ENCODE measurements around the gene TMC3.

Gene TMC3

DNA sequence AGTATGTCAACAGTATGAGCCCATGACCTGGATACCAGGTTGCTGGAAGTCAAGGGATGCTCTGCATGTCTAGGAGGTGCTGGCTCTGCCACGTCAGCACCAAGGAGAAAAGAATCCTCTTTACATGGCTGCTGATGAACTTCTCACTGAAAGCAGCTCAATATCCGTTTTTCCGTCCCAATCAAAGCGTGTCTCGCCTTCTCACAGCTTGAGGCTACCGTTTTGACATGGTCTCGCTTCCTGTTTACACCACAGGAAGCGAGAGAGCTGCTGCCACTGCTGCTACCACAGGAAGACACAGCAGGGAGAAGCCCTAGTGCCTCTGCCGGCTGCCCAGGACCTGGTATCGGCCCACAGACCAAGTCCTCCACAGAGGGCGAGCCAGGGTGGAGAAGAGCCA is 77.3 kb downstream of the TMC3 start:
- DNase-seq: peak; percentile 84

- no peak for DNase-seq
These were observed 77.8 kb downstream of the TMC3 start for GRCh38 chr15:81296186-81296585.

DNA sequence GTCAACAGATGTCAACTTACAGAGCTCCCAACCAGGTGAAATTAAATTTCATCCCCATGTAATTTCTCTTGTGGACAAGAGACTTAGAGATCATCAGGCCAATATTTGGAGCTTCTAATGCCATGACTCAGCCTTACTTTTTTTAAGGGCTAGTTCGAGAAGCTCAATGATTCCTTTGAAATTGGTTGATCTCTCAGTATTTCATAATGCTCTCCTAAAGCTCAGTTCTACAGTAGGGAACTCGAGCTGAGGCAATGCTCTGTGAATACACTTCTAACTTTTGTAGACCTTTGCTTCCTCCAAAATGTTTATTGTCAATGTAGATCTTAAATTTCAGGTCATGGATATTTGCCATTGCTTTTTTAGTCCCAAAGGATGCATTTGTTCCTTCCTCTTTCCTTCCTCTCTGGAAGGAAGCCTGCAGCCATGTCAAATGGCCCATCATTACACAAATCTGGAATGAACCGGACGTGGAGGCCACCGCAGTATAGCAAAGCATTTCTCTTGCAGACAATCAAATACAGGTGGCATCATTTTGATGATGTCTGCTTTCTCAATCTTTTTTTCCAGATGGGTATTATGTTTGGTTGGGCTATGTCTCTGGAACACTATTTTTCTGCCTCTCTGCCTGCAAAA is 78.4 kb downstream of the TMC3 start:
- no peak for DNase-seq

- DNase-seq: no peak
These were observed 79.5 kb downstream of the TMC3 start for GRCh38 chr15:81294516-81294880.

GRCh38 chr15:81293728-81294515 is 80.1 kb downstream of the TMC3 start:
- peak; percentile 91 for DNase-seq

DNA sequence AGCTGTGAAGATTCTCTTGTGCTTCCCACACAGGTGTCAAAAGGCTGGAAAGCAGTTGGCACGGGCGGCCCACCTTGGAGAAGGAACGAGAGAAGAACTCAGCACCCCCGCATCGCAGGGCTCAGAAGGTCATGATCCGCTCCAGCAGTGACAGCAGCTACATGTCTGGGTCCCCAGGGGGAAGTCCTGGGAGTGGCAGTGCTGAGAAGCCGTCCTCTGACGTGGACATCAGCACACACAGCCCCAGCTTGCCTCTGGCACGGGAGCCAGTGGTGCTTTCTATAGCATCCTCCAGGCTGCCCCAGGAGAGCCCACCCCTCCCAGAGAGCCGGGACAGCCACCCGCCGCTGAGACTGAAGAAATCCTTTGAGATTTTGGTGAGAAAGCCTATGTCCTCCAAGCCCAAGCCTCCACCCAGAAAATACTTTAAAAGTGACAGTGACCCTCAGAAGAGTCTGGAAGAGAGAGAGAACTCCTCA is 81.5 kb downstream of the TMC3 start:
- DNase-seq: peak; percentile 71

- no peak for DNase-seq
These were observed 82.0 kb downstream of the TMC3 start for GRCh38 chr15:81291916-81292522.

DNA sequence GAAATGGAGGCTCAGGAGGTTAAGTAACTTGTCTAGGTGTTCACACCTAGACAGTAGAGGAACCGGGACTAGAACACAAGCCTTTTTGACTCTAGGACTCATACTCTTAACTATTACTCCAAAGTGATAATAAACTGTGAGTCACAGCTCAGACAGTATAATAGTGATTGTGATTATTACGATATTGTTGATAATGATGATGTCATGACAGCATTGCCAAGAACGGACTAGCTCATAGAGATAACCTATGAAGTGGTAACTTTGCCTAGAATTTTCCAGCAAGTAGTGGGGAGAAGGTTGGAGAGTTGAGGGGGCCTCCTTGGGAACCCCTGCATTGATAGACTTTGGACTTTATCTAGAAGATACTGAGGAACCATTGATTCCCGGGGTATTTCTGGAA is 84.1 kb downstream of the TMC3 start:
- DNase-seq: no peak

DNA sequence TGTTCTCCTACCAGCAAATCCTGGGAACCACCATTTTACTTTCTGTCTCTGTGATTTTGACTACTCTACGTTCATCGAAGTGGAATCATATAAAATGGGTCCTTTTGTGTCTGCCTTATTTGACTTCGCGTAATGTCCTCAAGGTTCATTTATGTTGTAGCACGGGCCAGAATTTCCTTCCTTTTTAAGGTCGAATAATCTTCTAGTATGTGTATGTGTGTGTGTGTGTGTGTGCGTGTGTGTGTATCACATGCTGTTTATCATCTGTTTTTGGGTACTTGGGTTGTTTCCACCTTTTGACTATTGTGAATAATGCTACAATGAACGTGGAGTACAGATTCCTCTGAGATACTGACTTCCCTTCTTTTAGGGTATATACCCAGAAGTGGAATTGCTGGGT is 85.4 kb downstream of the TMC3 start:
- DNase-seq: no peak

DNA sequence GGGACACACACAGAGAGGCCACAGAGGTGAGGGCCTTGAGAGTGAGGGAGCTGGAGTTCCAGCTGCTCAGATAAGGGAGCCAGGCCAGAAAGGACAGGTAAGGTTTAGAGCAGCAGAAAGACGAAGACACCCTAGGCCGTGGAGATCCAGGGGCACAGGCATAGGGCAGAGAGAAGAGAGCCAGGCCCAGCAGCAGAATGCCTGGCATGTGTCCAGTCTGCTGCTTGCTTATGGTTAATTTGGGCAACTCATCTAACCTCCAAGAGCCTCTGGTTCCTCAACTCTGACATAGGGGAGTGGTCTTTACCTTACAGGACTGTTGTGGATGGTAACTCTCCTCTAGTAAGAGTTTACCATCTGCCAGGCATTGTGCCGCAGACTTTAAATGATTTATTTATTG is 86.0 kb downstream of the TMC3 start:
- peak; percentile 51 for DNase-seq

GRCh38 chr15:81286621-81287121 is 87.3 kb downstream of the TMC3 start:
- DNase-seq: peak; percentile 78

GRCh38 chr15:81285461-81285860 is 88.6 kb downstream of the TMC3 start:
- peak; percentile 54 for DNase-seq

GRCh38 chr15:81284256-81285031 is 89.6 kb downstream of the TMC3 start:
- DNase-seq: peak; percentile 38

DNA sequence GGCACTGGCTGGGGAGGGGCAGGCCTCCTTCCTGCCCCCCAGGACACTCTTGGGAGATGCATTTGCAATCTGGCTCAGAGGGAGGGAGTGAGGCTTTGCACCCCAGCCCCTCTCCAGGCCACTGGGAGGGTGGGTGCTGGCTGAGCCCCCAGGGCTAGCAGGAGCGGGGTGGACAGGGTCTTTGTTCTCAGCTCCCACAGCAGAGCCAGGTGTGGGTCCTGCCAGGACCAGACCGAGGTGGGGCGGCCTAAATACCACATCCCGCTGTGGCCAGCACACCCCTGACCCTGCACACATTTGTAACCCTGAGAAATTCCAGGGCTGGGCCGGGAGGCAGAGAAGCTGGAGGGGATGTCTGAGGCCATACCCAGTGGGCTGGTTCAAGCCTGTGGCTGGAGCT is 91.1 kb downstream of the TMC3 start:
- no peak for DNase-seq

GRCh38 chr15:81282606-81282895 is 91.5 kb downstream of the TMC3 start:
- DNase-seq: no peak

DNA sequence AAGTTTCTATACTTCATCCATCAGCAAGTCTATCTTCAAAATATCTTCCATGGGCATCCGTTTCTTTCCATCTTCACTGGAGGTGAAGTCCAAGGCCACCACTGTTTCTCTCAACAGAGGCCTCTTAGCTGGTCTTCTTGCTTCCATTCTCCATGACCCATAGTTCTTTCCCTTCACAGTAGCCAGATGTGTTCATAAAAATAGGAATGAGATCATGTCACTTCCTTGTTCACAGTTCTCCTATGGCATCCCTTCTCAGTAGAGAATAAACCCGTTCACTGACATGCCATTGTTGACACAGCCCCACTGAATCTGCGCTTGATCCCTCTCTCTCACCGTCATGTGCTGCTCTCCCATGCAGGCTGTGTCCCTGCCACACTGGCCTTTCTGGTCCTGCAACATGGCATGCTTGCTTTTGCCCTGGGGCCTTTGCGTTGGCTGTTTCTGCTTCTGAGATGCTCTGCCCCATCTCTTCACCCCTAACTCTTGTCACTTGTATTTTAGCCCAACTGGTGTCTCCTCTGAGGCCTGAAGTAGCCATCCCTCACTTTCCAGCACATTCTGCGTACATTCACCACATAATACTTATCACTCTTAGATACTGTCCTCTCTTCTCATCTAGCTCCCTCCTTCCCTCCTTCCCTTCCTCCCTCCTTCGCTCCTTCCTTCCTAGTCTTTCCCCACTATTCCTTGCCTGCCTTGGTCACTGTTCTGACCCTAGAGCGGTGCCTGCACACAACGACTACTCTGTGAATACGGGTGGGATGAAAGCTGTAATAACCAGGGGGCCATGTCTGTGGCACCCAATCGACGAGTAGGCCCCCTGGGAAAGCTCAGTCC is 92.0 kb downstream of the TMC3 start:
- DNase-seq: no peak

DNA sequence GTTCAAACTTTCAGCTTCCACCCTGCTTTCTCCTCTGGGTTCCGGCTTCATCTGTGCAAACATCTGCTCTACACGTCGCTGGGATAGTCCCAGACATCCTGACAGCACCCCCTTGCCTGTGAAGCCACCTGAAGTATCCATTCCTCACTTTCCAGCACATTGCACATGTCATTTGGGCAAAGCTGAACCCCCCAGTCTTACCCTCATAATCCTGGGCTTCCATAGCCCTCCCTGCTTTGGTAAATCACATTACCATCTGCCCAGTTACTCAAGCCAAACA is 92.6 kb downstream of the TMC3 start:
- DNase-seq: no peak

Measured in activated CD8-positive, alpha-beta memory T cell treated with anti-CD3 and anti-CD28 coated beads for 24 hours (primary cell).